ENCODE measurements around the gene MST1R.
A peak's percentile ranks its signal among the peaks of the same experiment; 100 is the strongest.

GRCh38 chr3:49908373-49909199 is 4.9 kb upstream of the MST1R start:
- TF ChIP-seq POLR2A (IDR thresholded peaks at IDR 0.05; ENCODE audit: low read length) (peak; percentile 16), GATA1 (IDR thresholded peaks at IDR 0.05; ENCODE audit: low read depth, low read length) (no peak)

Measured in erythroblast (primary cell).